A549 treated with ZK216348 at 1 μM for 4 hours (cell line): ENCODE results near the gene KPNA6. TPM values are rescaled to one million over a fixed set of nuclear protein-coding genes. Genes with fewer than 3 reads are reported as not detected.

Experiments used
- total RNA-seq: library from RNA; stranded (reverse); fragments of 200-300 nt; extraction: Qiagen RNA extraction; gene quantifications from 5 replicates; pipeline ENCODE4 v1.2.3, GENCODE V29; 2022; ENCODE audit warnings: low read depth

The KPNA6 gene
- total RNA-seq = 14.1 to 16.7 TPM (median 14.9 TPM) in 5 replicates

GRCh38 chr1:32107742-32108661 lies at the start of gene KPNA6:
KPNA6 (plus strand) TSS chr1:32108056; CDS start chr1:32108131, 75 bp downstream.

GRCh38 chr1:32072622-32073298 lies 35.1 kb upstream of the KPNA6 start, which contains the start of gene TMEM39B:
TMEM39B (plus strand) TSS chr1:32072939; CDS start chr1:32073048, 109 bp downstream.

DNA sequence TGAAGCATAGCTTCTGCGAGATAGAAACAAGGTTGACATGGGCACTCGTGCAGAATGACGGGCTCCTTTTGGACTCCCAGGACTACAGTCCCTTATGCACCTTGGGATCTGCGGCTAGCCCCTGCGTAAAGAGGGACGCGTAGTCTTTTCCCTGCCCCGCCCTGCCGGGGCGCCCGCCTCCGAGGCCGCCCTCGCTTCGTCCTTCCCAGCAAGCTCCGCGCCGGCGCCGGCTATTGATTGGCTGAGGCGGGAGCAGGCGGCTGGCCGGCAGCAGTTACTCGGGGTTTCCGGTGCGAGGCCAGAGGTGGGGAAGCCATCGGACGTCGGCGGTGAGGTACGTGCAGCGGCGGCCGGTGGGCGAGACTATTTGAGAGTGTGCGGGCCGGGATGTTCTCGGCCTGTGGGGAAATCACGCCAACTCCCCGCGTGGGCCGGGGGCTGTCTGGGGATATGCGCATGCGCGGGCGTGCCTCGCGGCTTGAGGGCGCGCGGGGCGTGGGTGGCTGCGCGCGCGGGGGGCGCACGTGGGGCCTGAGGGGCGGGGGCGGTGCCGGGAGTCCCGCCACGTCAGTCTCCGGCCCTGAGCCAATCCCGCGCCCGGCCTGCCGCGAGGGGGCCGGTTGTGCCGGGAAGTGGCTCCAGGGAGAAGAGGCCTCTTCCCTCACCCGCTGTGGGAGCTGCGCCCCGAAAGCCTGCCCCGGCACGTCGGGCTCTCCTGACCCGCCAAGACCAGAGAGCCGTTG lies 71.8 kb downstream of the KPNA6 start, which contains the start of gene TXLNA:
TXLNA (plus strand) TSS at position 233 of the 743 bp plus-strand sequence. CDS start 671 bp downstream, outside the sequence.

GRCh38 chr1:32200226-32201010 lies 92.6 kb downstream of the KPNA6 start, which contains the start of gene CCDC28B:
CCDC28B (plus strand) TSS chr1:32200595; CDS start chr1:32201936, 1,341 bp downstream.

DNA sequence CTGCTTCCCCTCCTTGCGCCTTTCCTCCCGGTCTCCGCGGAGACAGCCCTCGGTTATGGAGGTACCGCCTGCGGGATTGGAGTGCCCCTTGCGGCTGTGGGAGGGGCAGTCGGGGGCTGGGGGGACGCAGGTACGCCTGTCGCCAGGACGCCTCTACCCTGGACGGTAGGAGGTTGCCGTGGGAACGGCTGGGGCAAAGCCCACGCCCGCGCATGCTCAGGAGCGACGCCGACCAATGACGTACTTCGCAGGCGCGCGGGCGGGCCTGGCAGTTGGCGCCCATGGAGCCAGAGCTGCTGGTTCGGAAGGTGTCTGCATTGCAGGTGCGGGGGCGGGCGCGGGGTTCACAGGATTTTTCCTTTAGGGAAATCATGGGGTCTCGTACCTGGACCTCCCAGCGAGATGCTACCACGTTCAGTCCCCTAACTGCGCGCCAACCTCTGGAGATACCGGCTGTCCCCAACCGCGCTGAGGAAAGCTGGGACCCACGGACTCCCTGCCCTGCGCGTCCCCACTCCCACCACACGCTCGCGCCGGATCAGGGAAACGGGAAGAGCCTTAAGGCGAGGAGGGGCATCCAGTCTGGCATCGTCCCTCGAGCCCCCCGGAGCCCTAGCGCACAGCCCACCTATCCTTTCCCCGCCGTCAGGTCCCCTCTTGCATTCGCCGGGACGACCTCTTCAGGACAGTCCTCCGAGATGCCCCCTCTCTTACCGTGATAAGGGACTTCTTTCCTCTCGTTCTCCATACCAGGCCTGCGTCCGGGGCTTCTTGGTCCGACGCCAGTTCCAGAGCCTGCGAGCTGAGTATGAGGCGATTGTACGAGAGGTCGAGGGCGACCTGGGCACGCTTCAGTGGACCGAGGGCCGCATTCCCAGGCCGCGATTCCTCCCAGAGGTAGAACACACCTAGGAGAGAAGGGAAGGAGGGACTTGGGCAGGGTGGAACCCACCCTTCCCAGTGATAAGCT lies 97.8 kb downstream of the KPNA6 start, which contains the start of gene IQCC:
IQCC (plus strand) TSS at position 271 of the 970 bp plus-strand sequence; CDS start at position 282, 11 bp downstream.

GRCh38 chr1:32208891-32209328 lies 101.1 kb downstream of the KPNA6 start, which contains the start of gene DCDC2B:
DCDC2B (plus strand) TSS chr1:32209089; CDS start chr1:32209094, 5 bp downstream.

DNA sequence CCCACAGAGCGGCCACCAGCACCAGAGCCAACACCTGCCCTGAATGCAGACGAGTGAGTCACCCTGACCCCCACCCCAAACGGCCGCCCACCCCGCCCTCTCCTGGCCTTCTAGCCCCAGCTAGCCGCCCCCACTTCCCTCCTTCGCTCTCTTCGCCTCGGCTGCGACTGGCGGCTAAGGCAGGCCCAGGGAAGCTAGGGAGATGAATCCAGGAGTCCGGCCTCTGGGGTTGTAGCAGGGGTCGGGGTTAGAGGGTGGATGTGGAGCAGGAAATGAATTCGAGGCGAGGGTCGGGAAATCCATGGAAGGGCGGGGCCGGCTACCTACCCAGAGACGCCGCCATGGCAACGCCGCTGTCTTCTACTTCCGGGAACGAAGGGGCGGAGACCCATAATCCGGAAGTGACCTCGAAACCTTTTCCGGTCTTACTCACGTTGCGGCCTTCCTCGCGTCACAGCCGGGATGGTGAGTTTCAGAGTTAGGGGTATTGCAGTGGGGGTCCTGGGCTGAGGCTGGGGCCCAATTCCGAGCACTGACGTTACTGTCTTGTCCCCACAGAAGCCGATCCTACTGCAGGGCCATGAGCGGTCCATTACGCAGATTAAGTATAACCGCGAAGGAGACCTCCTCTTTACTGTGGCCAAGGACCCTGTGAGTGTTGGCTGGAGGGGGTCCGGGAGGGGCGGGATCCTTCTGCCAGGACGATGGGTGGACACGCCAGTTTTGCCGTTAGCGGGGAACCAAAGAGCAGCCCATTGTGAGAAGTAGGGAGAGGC lies 114.3 kb downstream of the KPNA6 start, which contains the start of the genes EIF3I and TMEM234:
EIF3I (plus strand) TSS at position 428 of the 776 bp plus-strand sequence; CDS start at position 463, 35 bp downstream.
TMEM234 (minus strand) TSS at position 374 of the 776 bp plus-strand sequence; CDS start at position 343, 31 bp downstream.

Other genes with a start within 250 kb of the KPNA6 start
- 133 to 239 TPM (median 170 TPM) in 5 replicates for gene PTP4A2, start 169.7 kb upstream of the KPNA6 start, total RNA-seq
- gene KHDRBS1, start 94.2 kb upstream of the KPNA6 start, total RNA-seq = 105 to 151 TPM (median 137 TPM) in 5 replicates
- 6.7 to 12.9 TPM (median 12.0 TPM) in 5 replicates for gene TMEM39B, start 35.1 kb upstream of the KPNA6 start, total RNA-seq
- 26.4 to 30.0 TPM (median 29.2 TPM) in 5 replicates for gene TXLNA, start 71.6 kb downstream of the KPNA6 start, total RNA-seq
- 1.1 to 2.8 TPM (median 1.8 TPM) in 5 replicates for gene CCDC28B, start 92.5 kb downstream of the KPNA6 start, total RNA-seq
- 1.6 to 2.7 TPM (median 2.1 TPM) in 5 replicates for gene IQCC, start 97.6 kb downstream of the KPNA6 start, total RNA-seq
- not detected in 5 replicates for gene DCDC2B, start 101.0 kb downstream of the KPNA6 start, total RNA-seq
- 8.1 to 10.7 TPM (median 10.5 TPM) in 5 replicates for gene TMEM234, start 114.3 kb downstream of the KPNA6 start, total RNA-seq
- gene EIF3I, start 114.4 kb downstream of the KPNA6 start, total RNA-seq = 262 to 314 TPM (median 274 TPM) in 5 replicates
- gene FAM167B, start 139.2 kb downstream of the KPNA6 start, total RNA-seq = 0.36 to 0.86 TPM (median 0.73 TPM) in 5 replicates
- gene LCK, start 143.2 kb downstream of the KPNA6 start, total RNA-seq = not detected in 5 replicates
- gene HDAC1, start 184.0 kb downstream of the KPNA6 start, total RNA-seq = 52.8 to 61.8 TPM (median 54.7 TPM) in 5 replicates
- gene MARCKSL1, start 228.2 kb downstream of the KPNA6 start, total RNA-seq = 54.0 to 74.4 TPM (median 66.1 TPM) in 5 replicates